PC-9 (cell line): ENCODE data around the gene NPTX1.

Experiments
- CTCF ChIP-seq: fragments of 200-600 bp; sonication (generic); conservative IDR thresholded peaks from 2 replicates; pipeline ENCODE4 v1.6.1; 2017; ENCODE audit warnings: mixed run types, antibody characterized with exemption, mild to moderate bottlenecking, moderate library complexity
- EZH2 ChIP-seq: fragments of 200-600 bp; sonication (generic); IDR thresholded peaks from 2 replicates; pipeline ENCODE4 v1.8.0; 2017; ENCODE audit warnings: antibody characterized with exemption, low read depth

- no peak for TF ChIP-seq CTCF
- no peak for TF ChIP-seq EZH2
Measured at GRCh38 chr17:80517641-80518040, 41.2 kb upstream of the NPTX1 start.
